K562 treated with DMSO at 1 percent for 48 hours (cell line): ENCODE data around the gene NAGA. TPM values are rescaled to one million over a fixed set of nuclear protein-coding genes. Genes with fewer than 3 reads are reported as not detected.

Experiments
- total RNA-seq: library from RNA; unstranded; fragments of 300-600 nt; gene quantifications from 2 replicates; pipeline ENCODE4 v1.2.3, GENCODE V29; 2022; ENCODE audit warnings: low replicate concordance; ENCODE audit errors: extremely low read depth

The NAGA gene
- not detected in 2 replicates for total RNA-seq

DNA sequence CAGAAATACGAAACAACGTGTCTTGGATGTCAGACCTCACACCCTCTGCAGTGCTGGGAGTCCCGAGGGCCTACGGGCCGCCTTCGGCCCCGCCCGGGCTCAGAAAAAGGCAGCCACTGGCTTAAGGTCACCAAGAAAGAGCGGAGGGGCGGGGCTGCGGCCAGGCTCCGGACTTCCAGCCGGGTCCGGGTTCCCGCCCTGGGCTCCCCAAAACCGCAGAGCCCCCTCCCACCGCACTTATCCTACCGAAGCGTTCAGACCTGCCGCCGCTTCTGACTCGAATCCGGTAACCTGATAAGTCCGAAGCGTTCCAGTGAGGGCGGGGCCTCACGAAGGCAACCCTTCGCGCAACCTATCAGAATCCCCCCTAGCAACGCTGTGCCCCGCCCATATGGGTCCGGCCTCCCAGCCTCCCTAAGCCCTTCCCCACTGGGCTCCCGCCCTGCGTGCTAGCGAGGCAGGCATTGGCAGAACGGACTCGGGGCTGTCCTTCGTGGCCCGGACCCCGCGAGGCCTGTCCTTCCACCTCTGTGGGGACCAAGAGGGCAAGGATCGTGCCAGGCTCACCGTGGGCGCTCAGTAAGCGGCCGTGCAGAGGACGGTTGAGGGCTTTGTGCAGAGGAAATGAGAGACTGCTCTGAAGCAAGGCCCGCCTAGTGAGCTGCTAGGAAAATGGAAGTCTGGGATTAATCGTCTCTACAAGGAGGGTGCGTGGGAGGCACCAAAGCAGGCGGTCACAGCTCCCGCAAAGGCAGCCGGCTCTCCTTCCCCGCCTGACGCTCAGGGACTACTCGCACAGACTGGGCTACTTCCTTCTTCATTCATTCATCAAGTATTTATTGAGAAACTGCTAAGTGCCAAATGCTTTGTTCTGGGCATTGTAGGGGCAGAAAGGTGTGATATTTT lies at the start of gene NAGA:
NAGA (minus strand) TSS at position 296 of the 906 bp plus-strand sequence. CDS start 515 bp downstream, outside the sequence.

GRCh38 chr22:42090596-42091454 lies 20.2 kb upstream of the NAGA start, which contains the start of gene NDUFA6:
Gene NDUFA6 (minus strand): TSS chr22:42090772. CDS start chr22:42090744, 28 bp downstream.

GRCh38 chr22:42079319-42080251 lies 9.0 kb upstream of the NAGA start, which contains the start of gene SMDT1:
Gene SMDT1 (plus strand): TSS chr22:42079700. CDS start chr22:42079769, 69 bp downstream.

DNA sequence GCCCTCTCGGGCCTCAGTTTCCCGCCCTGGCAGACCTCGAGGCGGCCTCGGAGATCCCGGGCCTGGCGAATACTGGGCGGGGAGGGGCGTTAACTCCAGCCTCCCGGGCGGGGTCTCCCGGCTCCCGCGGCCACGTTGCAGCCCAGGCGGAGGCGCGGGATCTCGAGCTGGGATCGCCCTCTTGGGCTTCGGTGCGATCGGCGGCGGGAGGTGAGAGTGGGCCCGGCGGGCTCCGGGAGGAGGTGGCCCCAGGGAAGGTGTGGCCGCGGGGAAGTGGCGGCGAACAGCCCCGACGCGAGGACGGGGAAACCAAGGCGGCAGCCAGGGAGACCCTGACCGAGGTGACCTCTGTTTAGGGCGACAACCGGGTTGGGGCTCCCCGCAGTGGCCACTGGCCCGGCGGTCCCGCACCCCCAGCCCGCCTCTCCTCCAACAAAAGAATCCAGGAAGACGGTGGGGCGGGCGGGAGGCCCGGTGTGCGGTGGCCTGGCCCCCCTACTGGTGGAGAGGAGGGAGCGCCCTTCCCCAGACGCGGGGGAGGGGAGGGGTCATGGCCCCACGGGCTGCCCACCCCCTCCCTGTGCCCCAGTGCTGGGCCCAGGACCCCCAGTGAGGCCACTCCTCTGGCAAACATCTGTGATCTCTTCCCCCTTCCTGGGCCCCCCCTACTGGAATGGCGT lies 3.7 kb upstream of the NAGA start, which contains the start of gene PHETA2:
PHETA2 (plus strand) TSS at position 117 of the 680 bp plus-strand sequence. CDS start 3,046 bp downstream, outside the sequence.

Other genes starting within 250 kb of the NAGA start
- not detected in 2 replicates for gene SREBF2, start 237.7 kb downstream of the NAGA start, total RNA-seq
- not detected in 2 replicates for gene SHISA8, start 155.7 kb downstream of the NAGA start, total RNA-seq
- not detected in 2 replicates for gene TNFRSF13C, start 144.0 kb downstream of the NAGA start, total RNA-seq
- gene CENPM, start 123.7 kb downstream of the NAGA start, total RNA-seq = not detected in 2 replicates
- not detected in 2 replicates for gene SEPTIN3, start 101.4 kb downstream of the NAGA start, total RNA-seq
- not detected in 2 replicates for gene WBP2NL, start 72.0 kb downstream of the NAGA start, total RNA-seq
- not detected in 2 replicates for gene PHETA2, start 3.4 kb upstream of the NAGA start, total RNA-seq
- gene SMDT1, start 8.9 kb upstream of the NAGA start, total RNA-seq = not detected in 2 replicates
- gene NDUFA6, start 20.0 kb upstream of the NAGA start, total RNA-seq = not detected in 2 replicates
- gene CYP2D6, start 60.0 kb upstream of the NAGA start, total RNA-seq = not detected in 2 replicates
- not detected in 2 replicates for gene TCF20, start 199.8 kb upstream of the NAGA start, total RNA-seq